Activated CD8-positive, alpha-beta memory T cell treated with anti-CD3 and anti-CD28 coated beads for 36 hours (primary cell): ENCODE measurements around the gene LILRA5. TPM values are rescaled to one million over a fixed set of nuclear protein-coding genes. Genes with fewer than 3 reads are reported as not detected.
"Not testable (repeated sequence)": the region's sequence is repeated elsewhere in the genome, so short reads cannot be mapped to it uniquely, and the experiment has no call there.

ENCODE experiments used
- CTCF ChIA-PET: fragments of 350-600 bp; sonication (Branson Sonifier 250); formaldehyde crosslinking; loops from one replicate; lab custom pipeline; 2021; ENCODE audit warnings: antibody characterized with exemption; lab: Charles Lee
- POLR2A ChIA-PET: fragments of 350-600 bp; sonication (Branson Sonifier 250); formaldehyde crosslinking; loops from one replicate; lab custom pipeline; 2021; ENCODE audit warnings: antibody characterized with exemption; lab: Charles Lee
- total RNA-seq, 2 experiments: library from RNA; stranded (reverse); gene quantifications; one replicate each; pipeline ENCODE4 v1.2.3, GENCODE V29; 2021

The LILRA5 gene
- total RNA-seq, 2 experiments from 2014 or later: not detected

- POLR2A ChIA-PET: not testable (repeated sequence)
- CTCF ChIA-PET: interaction anchor here (0.6 kb wide), 1 partner anchor 115 kb away, joined by 3 read pairs; no protein-coding TSS in a partner anchor
Measured at GRCh38 chr19:54280441-54280840, 32.5 kb downstream of the LILRA5 start.

GRCh38 chr19:54280025-54280424, 32.9 kb downstream of the LILRA5 start:
- CTCF ChIA-PET: interaction anchor here (0.6 kb wide), 1 partner anchor 115 kb away, joined by 3 read pairs; no protein-coding TSS in a partner anchor
- POLR2A ChIA-PET: not testable (repeated sequence)

DNA sequence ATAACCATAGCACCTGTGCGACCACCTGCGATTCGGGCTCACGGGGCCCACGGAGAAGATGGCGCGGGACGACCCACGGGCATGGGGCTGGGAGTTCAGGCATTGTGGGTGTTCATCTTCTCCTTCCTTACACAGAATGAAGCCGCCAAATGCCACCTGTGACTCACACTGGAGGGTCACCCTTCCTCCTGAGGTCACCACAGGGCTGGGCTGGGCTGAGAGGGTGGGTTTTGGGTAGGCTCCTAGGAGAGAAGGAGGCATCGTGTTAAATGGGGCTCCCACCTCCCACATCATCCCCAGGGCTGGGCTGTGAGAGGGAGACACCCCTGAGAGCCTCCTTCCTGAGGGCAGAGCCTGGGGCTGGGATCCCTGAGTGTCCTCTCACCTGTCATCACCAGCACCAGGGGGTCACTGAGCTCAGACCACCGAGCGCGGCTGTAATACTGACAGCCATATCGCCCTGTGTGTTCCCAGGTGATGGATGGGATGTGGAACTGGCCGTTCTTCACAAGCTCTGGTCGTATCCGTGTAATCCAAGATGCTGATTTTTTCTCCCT, 33.5 kb downstream of the LILRA5 start:
- CTCF ChIA-PET: no interaction called here

DNA sequence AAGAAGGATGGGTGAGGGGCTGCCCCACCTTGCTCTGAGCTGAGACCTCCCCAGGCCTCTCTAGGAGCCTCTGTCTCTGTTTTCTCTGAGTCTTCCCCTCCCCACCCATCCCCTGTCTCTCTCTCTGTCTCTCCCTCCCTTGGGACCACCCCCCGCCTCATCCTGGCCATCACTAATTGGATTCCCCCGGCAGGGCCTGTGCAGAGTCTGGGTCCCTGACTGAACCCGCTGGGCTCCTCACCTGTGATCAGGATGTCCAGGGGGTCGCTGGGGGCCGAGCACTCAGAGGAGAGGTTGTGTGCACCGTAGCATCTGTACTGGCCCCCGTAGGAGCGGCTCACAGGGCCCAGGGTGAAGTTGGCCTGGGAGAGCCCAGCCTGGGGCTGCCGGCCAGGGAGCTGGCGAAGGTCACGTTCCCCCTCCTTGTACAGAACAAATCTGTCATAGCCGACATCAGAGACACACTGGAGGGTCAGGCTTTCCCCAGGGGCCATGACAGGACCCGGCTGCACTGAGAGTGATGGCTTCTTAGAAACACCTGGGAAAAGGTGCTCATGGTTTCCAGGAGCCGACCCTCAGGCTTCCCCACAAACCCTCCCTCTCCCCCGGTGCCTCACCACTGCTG, 34.3 kb downstream of the LILRA5 start:
- CTCF ChIA-PET: interaction anchor here (1.1 kb wide), 1 partner anchor 13 kb away, joined by 3 read pairs; no protein-coding TSS in a partner anchor
- POLR2A ChIA-PET: not testable (repeated sequence)

More for the DNA sequence above, 33.5 kb downstream of the LILRA5 start:
- POLR2A ChIA-PET: no interaction called here

DNA sequence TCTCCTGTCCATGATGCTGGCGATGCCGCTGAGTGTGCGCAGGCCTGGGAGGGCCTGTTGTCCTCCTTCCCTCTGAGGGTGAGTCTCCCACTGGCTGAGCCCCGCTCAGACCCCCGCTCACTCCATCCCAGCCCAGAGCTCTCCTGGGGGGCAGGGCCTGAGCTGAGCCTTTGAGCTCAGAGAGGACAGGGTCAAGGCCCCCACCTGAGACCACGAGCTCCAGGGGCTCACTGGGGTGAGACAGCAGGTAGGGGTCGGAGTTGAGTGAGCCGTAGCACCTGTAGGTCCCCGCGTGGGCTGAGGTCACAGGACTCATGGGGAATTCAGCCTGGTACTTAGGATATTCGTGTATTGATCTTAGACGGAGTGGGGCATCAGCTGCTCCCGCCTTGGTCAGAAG, 34.9 kb downstream of the LILRA5 start:
- POLR2A ChIA-PET: not testable (repeated sequence)
- CTCF ChIA-PET: interaction anchor here (1.1 kb wide), 1 partner anchor 12 kb away, joined by 3 read pairs; no protein-coding TSS in a partner anchor

DNA sequence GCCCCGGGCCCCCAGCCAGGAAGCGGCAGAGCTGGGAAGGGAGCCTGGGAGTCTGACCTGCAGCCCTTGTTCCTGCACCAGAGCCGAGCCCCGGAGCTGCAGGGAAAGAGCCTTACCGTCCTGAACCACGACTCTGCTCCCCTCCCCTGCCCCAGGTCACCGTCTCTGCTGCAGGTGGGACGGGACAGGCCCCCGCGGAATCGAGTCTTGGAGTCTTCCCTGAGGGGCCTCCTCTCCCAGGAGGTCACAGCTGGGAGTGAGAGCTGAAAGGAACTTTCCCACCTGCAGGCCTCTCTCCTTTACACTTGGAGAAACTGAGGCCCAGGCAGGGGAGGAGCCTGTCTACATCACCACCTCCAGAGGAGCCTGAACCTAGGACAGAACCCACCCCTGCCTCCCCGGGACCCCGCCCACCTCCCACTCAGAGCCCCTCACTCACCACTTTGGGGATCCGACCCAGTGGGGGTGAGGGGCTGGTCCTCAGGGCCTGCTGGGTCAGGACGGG, 35.8 kb downstream of the LILRA5 start:
- CTCF ChIA-PET, POLR2A ChIA-PET: not testable (repeated sequence)

GRCh38 chr19:54275951-54276350, 37.0 kb downstream of the LILRA5 start:
- ChIA-PET POLR2A (no interaction called here), CTCF (no interaction called here)

DNA sequence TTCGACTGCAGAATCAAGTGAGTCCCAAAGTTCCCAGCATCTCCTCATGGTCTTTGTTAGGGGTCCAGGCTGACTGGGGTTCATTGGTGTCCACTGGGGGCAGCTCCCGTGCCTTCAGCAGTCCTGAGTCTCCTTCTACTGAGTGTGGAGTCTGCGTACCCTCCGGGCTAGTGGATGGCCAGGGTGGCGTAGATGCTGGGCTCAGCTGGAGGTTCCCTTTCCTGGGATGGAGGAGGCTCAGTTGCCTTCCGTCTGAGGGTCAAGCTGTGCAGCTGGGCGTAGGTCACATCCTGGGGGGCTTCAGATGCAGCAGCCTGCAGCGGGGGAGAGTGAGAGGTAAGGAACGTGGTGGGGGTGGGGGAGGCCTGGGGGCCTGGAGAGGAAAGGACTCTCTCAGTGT, 38.5 kb downstream of the LILRA5 start:
- CTCF ChIA-PET, POLR2A ChIA-PET: not testable (repeated sequence)

DNA sequence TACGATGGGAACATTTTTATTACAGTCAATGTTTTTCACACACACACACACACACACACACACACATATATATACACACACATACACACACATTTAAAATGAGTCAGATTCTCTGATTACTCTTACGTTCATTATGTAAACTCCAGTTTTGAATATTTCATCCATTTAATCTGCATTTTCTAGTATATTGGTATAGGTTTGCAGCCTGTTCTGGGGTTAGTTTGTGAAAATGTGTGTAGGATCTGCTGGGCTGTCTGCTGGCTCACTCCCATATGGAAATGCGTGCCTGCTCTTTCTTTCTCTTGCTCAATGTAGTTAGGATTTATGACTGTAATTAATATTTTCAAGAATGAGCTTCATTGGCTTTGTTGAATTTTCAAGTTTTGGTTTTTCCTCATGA, 39.1 kb downstream of the LILRA5 start:
- ChIA-PET CTCF (no interaction called here), POLR2A (no interaction called here)

GRCh38 chr19:54272181-54272580, 40.8 kb downstream of the LILRA5 start:
- CTCF ChIA-PET, POLR2A ChIA-PET: not testable (repeated sequence)

- CTCF ChIA-PET, POLR2A ChIA-PET: not testable (repeated sequence)
Measured at GRCh38 chr19:54271587-54271986, 41.4 kb downstream of the LILRA5 start.

DNA sequence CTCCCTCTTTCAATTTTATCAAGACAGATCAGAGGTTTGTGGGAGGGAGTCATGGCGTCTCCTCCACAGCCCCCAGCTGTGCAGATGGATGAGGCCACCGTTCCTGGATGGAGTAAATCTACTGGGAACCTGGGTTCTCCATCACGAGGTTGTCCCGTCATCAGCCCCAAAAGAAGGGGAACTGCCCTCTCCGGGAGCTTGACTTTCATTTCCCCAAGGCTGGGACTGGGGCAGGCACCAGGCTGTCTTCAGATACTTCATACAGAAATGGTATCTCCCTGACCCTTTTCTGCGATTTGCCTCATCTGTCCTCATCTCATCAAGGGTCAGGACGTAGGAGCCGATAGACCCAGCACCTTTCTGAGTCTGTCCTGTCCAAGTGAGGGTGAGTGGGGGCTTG, 41.9 kb downstream of the LILRA5 start:
- ChIA-PET CTCF (no interaction called here), POLR2A (no interaction called here)

DNA sequence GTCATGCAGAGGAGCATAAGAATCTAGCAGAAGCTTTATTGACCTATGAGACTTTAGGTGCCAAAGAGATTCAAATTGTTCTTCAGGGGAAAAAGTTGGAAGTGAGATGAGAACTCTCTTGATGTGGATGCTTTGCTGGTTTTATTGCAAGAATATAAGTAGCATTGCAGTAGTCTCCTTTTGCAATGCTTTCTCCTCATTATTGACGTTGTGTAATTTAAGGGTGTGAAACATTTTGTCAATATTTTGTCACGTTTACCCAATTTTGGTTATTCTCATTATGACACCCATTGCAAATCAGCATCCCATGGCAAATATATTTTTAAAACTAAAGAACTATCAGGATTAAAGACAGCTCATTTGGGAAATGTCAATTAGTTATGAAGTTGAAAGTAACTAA, 44.0 kb downstream of the LILRA5 start:
- ChIA-PET POLR2A (no interaction called here), CTCF (interaction anchor here (1.0 kb wide), 1 partner anchor 122 kb away, joined by 3 read pairs; no protein-coding TSS in a partner anchor)

DNA sequence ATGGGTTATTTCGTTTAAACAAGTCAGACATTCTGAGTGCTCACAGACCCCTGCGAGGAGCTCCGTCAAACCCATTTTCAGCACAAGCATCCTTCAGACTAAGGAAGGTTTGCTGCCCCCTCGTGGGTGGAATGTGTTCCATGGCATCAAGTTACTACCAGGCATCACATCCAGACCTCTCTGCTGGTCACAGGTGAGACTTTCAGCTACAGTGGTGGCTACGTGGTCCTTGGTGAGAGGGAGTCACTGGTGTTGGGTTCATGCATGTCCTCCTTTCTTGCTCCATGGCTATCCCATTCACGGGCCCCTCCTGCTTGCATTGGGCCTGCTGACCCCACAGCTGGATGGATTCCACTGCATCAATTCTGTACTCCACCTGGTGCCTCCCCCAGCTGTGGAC, 46.8 kb downstream of the LILRA5 start:
- CTCF ChIA-PET: interaction anchor here (0.6 to 1.5 kb wide), 20 partner anchors 9 to 681 kb away, joined by 3 to 8 read pairs (median 3); partner anchors contain the start of genes LILRB5 and NLRP7
- POLR2A ChIA-PET: no interaction called here

DNA sequence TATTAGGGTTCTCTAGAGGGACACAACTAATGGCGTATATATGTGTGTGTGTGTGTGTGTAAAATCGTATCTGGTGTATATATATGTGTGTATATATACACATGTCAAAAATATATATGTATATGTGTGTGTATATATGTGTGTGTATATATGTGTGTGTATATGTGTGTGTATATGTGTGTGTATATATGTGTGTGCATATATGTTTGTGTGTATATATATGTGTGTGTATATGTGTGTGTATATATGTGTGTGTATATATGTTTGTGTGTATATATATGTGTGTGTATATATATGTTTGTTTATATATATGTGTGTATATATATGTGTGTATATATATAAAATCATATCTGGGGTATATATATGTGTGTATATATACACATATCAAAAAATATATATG, 50.5 kb downstream of the LILRA5 start:
- POLR2A ChIA-PET: no interaction called here
- CTCF ChIA-PET: no interaction called here

DNA sequence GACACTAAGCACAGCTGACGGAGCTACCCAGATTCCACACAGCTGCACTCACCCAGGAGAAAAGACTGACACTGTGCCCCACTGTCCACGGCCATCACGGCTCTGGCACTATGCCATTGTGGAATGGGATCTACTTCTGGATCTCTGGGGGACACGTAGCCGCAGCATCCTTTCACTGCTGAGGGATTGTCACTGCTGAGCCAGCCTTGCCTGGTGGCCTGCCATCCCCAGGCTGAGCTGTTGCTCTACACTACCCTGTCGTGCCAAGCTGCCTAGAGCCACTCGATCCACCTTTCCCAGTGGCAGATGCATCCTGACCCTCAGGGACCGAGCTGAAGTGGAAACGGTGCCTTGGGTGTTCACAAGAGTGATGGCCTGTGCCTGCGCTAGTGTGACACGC, 50.9 kb downstream of the LILRA5 start:
- CTCF ChIA-PET: no interaction called here
- POLR2A ChIA-PET: no interaction called here

- ChIA-PET CTCF (interaction anchor here (0.8 to 2.3 kb wide), 2 partner anchors 9 to 121 kb away, joined by 3 to 8 read pairs; no protein-coding TSS in a partner anchor), POLR2A (no interaction called here)
Measured at GRCh38 chr19:54257116-54257480, 55.9 kb downstream of the LILRA5 start, which contains the start of gene LILRB5. TSS of gene LILRB5 (minus strand) at chr19:54257273. CDS start at chr19:54257193, 80 bp downstream.
